ENCODE measurements around the gene C2orf49. TPM values are rescaled to one million over a fixed set of nuclear protein-coding genes. Genes with fewer than 3 reads are reported as not detected.

C2orf49 gene
- total and polyA plus RNA-seq, 2 of the 8 experiments (the other 6 are each of a cell fraction or from before 2014, with no cell fraction given) = 5.6 to 19.9 TPM

- H3K4ac ChIP-seq (replicated peaks; ENCODE audit: insufficient read length, low read depth, low read length) = no peak overlapping the region
- no peak overlapping the region for H3K56ac ChIP-seq (replicated peaks; ENCODE audit: insufficient read length, low read depth, low read length)
- no peak overlapping the region for H4K91ac ChIP-seq (replicated peaks; ENCODE audit: insufficient read length, low read length)
- no peaks in the 10 kb centered on the region for H3K36me3 ChIP-seq (ENCODE audit: control insufficient read depth in 2 of 4, insufficient read depth in 4 of 4, low read length in 3 of 4)
- no peaks in the 10 kb centered on the region for H3K9me3 ChIP-seq (ENCODE audit: insufficient read depth in 2 of 2, low read depth in 1 of 2, low read length in 1 of 2)
- no peaks in the 10 kb centered on the region for H3K27me3 ChIP-seq (replicated peaks in 1 of 4; ENCODE audit: control insufficient read depth in 3 of 4, extremely low read depth in 1 of 4, insufficient read depth in 3 of 4, low read length in 3 of 4)
- no peak overlapping the region for H3K4me2 ChIP-seq (ENCODE audit: insufficient read depth in 1 of 2, low read depth in 2 of 2, low read length in 2 of 2)
- H3K79me1 ChIP-seq (ENCODE audit: low read depth, low read length) = peaks cover 22% of the 10 kb centered on the region
- no peak for TF ChIP-seq CREB1 (IDR thresholded peaks at IDR 0.05)
- TF ChIP-seq EZH2 (IDR thresholded peaks at IDR 0.05; ENCODE audit: low read depth, low read length, severe bottlenecking) = no peak
- no peak for TF ChIP-seq KDM5A (IDR thresholded peaks at IDR 0.05; ENCODE audit: low read length)
- no peak for TF ChIP-seq SP4 (IDR thresholded peaks at IDR 0.05; ENCODE audit: low read length)
- TF ChIP-seq MAFK (IDR thresholded peaks at IDR 0.05; ENCODE audit: low read depth, low read length) = no peak
- no peak overlapping the region for H2BK12ac ChIP-seq (ENCODE audit: low read depth, low read length)
- H4K20me1 ChIP-seq (replicated peaks in 1 of 2; ENCODE audit: control insufficient read depth in 1 of 2, insufficient read depth in 2 of 2, low read length in 2 of 2) = peaks cover 0 to 7% of the 10 kb centered on the region in 2 experiments
- peaks cover 4 to 10% (median 6%) of the 10 kb centered on the region in 4 experiments; a peak in 4 of 7 replicates for H3K4me1 ChIP-seq (replicated peaks in 1 of 4; ENCODE audit: control insufficient read depth in 3 of 4, insufficient read depth in 4 of 4, low read length in 3 of 4)
- no peak overlapping the region for H2BK120ac ChIP-seq (replicated peaks; ENCODE audit: low read depth, low read length)
- H4K8ac ChIP-seq (ENCODE audit: extremely low read depth, insufficient read depth, low read length) = no peak overlapping the region
- H3K18ac ChIP-seq (ENCODE audit: extremely low read depth, low read length) = no peak overlapping the region
- no peak overlapping the region for H4K5ac ChIP-seq (ENCODE audit: insufficient read length, low read depth, low read length)
- H3K23me2 ChIP-seq (ENCODE audit: low read depth, low read length) = peaks cover 5% of the 10 kb centered on the region; the same call in 1 of the 2 replicates
- FAIRE-seq = no peak
- H2AFZ ChIP-seq (ENCODE audit: low read length) = no peak overlapping the region
- H3K27ac ChIP-seq (ENCODE audit: low read depth, low read length) = no peak overlapping the region
- H2BK5ac ChIP-seq (ENCODE audit: low read depth, low read length) = no peak overlapping the region
- peaks cover 9 to 84% of the 10 kb centered on the region in 2 experiments; a peak in 3 of 4 replicates for H3K79me2 ChIP-seq (ENCODE audit: control insufficient read depth in 1 of 2, insufficient read depth in 2 of 2, low read length in 2 of 2)
- no peak overlapping the region for H2BK20ac ChIP-seq (ENCODE audit: low read length)
- no peak overlapping the region for H3K23ac ChIP-seq (ENCODE audit: insufficient read length)
- H3K14ac ChIP-seq (ENCODE audit: insufficient read length) = no peak overlapping the region
- no peak overlapping the region for H2BK15ac ChIP-seq (ENCODE audit: low read length)
- no peak overlapping the region for H3K9ac ChIP-seq (replicated peaks in 1 of 4; ENCODE audit: extremely low read depth in 1 of 4, low read depth in 3 of 4, low read length in 3 of 4)
- H3K4me3 ChIP-seq (ENCODE audit: extremely low read depth in 1 of 4, insufficient read depth in 2 of 4, low read depth in 3 of 4, low read length in 4 of 4) = no peak overlapping the region
- no peak overlapping the region for H2AK5ac ChIP-seq (ENCODE audit: low read depth, low read length)
- POLR2A ChIA-PET (ENCODE audit: partially characterized antibody) = no interaction called here
- no peak for DNase-seq (ENCODE audit: low read depth in 1 of 2, low spot score in 2 of 2)
- CTCF ChIA-PET (ENCODE audit: partially characterized antibody) = interaction anchor here (1.1 kb wide), 1 partner anchor 15 kb away, joined by 4 read pairs; no protein-coding TSS in a partner anchor
- WGBS, 2 experiments (ENCODE audit: extremely low coverage in 1 of 2, insufficient coverage in 1 of 2, insufficient read length in 1 of 2, insufficient replicate concordance in 2 of 2, low coverage in 1 of 2, low lambda C conversion rate in 2 of 2, missing lambda C conversion rate in 1 of 2) = 92% methylated on average over 4 of the region's 4 CpGs; no CpG with 5 or more reads in 1 of the 2 experiments
These were observed 13.2 kb upstream of the C2orf49 start for GRCh38 chr2:105324101-105324500.

Measured in H1 (cell line).